Stimulated activated CD8-positive, alpha-beta memory T cell treated with anti-CD3 and anti-CD28 coated beads, Interleukin-2, amount 100 ng/mL, for 48 hours (primary cell): ENCODE measurements around the gene RGS11.

ENCODE experiments used
- DNase-seq, 2 donors: peaks; one replicate each; pipeline ENCODE4 v3.0.0-alpha.2; 2020; ENCODE audit warnings: low read depth in 2 of 2

Gene RGS11

GRCh38 chr16:275786-276232 lies at the start of gene RGS11:
Gene RGS11, minus strand, starts transcription at chr16:275944. Its CDS starts 33 bp downstream, at chr16:275911.
- DNase-seq: no peak

GRCh38 chr16:324451-325334 lies 48.9 kb upstream of the RGS11 start:
- DNase-seq: peak in 1 of 2 donors; percentile 35

GRCh38 chr16:324201-324450 lies 48.4 kb upstream of the RGS11 start:
- no peak for DNase-seq

GRCh38 chr16:322476-323143 lies 46.9 kb upstream of the RGS11 start:
- DNase-seq: no peak

- DNase-seq: no peak
Observed at GRCh38 chr16:321532-321931, 45.8 kb upstream of the RGS11 start.

- no peak for DNase-seq
Observed at GRCh38 chr16:320206-320605, 44.5 kb upstream of the RGS11 start.

GRCh38 chr16:318628-319027 lies 42.9 kb upstream of the RGS11 start:
- no peak for DNase-seq

- no peak for DNase-seq
Observed at GRCh38 chr16:317583-317982, 41.8 kb upstream of the RGS11 start.

GRCh38 chr16:316741-317464 lies 41.2 kb upstream of the RGS11 start:
- DNase-seq: no peak

GRCh38 chr16:314795-315299 lies 39.1 kb upstream of the RGS11 start:
- DNase-seq: no peak

- DNase-seq: no peak
Observed at GRCh38 chr16:314351-314750, 38.6 kb upstream of the RGS11 start.

GRCh38 chr16:311725-312124 lies 36.0 kb upstream of the RGS11 start:
- no peak for DNase-seq

GRCh38 chr16:309476-309875 lies 33.7 kb upstream of the RGS11 start:
- DNase-seq: no peak

GRCh38 chr16:307691-308312 lies 32.1 kb upstream of the RGS11 start:
- DNase-seq: no peak

GRCh38 chr16:306911-307370 lies 31.2 kb upstream of the RGS11 start:
- no peak for DNase-seq

GRCh38 chr16:305916-306626 lies 30.3 kb upstream of the RGS11 start:
- no peak for DNase-seq

- no peak for DNase-seq
Observed at GRCh38 chr16:303760-304505, 28.2 kb upstream of the RGS11 start.

GRCh38 chr16:301950-302349 lies 26.2 kb upstream of the RGS11 start:
- no peak for DNase-seq

- DNase-seq: no peak
Observed at GRCh38 chr16:301235-301634, 25.5 kb upstream of the RGS11 start.

GRCh38 chr16:297832-298231 lies 22.1 kb upstream of the RGS11 start:
- no peak for DNase-seq
